ENCODE measurements around the gene ZNF280A.

Gene ZNF280A

DNA sequence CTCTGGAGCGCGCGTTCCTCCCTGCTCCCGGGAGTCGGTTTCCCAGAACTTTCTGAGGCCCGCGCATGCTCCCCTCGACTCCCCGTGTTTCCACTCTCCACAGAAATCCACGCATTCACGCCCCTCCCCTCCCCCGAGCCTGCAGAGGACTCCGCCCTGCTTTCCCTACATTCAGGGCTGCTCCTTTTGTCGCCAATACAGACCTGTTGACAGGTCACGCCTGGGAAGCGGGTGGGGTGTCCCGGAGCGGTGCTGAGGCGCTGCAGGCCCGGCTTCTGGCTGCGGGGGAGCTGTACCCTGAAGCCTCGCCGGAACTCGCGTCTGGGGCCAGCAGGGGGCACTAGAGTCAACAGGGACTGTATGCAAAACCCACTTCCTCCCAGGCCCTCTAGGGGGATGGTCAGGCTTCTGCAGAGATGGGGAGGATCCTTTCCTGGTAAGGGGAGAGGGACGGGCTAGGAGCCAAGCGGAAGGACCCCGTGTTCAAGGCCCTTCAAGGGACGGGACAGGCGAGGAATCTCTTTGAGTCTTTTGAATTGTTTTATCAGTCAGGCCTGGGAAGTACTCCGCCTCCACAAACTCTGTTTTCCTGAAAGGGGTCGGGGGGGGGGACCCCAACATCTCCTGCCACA is 39.0 kb upstream of the ZNF280A start, which contains the start of gene PRAME:
TSS of gene PRAME (minus strand) at position 294 of the 632 bp plus-strand sequence. CDS start 2,433 bp downstream, outside the sequence.
- Histone ChIP-seq H3K27me3 (ENCODE audit: insufficient read depth, poor library complexity, severe bottlenecking) (no peaks in the 10 kb centered on the region), H3K4me3 (replicated peaks; ENCODE audit: insufficient read depth, low read length) (peak within 1 kb of the TSS; percentile 53), H3K27ac (replicated peaks) (peak within 1 kb of the TSS; percentile 92)
- DNase-seq (ENCODE audit: low read depth in 1 of 2, low spot score in 1 of 2) = peak; percentile 88 to 97
- 0 out of 2 replicates have a peak, but pooled peaks have one; percentile 51 for TF ChIP-seq GABPA (IDR thresholded peaks at IDR 0.05; ENCODE audit: low read depth)
- TF ChIP-seq, protein P1, sequence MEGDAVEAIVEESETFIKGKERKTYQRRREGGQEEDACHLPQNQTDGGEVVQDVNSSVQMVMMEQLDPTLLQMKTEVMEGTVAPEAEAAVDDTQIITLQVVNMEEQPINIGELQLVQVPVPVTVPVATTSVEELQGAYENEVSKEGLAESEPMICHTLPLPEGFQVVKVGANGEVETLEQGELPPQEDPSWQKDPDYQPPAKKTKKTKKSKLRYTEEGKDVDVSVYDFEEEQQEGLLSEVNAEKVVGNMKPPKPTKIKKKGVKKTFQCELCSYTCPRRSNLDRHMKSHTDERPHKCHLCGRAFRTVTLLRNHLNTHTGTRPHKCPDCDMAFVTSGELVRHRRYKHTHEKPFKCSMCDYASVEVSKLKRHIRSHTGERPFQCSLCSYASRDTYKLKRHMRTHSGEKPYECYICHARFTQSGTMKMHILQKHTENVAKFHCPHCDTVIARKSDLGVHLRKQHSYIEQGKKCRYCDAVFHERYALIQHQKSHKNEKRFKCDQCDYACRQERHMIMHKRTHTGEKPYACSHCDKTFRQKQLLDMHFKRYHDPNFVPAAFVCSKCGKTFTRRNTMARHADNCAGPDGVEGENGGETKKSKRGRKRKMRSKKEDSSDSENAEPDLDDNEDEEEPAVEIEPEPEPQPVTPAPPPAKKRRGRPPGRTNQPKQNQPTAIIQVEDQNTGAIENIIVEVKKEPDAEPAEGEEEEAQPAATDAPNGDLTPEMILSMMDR (IDR thresholded peaks at IDR 0.05; ENCODE audit: insufficient read depth, low read length) = peak; percentile 97
- TF ChIP-seq SPI1 (IDR thresholded peaks at IDR 0.05; ENCODE audit: borderline replicate concordance, low read depth) = peak; percentile 95
- TF ChIP-seq POLR2AphosphoS5 (IDR thresholded peaks at IDR 0.05; ENCODE audit: low read depth) = peak; percentile 63
- TF ChIP-seq, protein P2, sequence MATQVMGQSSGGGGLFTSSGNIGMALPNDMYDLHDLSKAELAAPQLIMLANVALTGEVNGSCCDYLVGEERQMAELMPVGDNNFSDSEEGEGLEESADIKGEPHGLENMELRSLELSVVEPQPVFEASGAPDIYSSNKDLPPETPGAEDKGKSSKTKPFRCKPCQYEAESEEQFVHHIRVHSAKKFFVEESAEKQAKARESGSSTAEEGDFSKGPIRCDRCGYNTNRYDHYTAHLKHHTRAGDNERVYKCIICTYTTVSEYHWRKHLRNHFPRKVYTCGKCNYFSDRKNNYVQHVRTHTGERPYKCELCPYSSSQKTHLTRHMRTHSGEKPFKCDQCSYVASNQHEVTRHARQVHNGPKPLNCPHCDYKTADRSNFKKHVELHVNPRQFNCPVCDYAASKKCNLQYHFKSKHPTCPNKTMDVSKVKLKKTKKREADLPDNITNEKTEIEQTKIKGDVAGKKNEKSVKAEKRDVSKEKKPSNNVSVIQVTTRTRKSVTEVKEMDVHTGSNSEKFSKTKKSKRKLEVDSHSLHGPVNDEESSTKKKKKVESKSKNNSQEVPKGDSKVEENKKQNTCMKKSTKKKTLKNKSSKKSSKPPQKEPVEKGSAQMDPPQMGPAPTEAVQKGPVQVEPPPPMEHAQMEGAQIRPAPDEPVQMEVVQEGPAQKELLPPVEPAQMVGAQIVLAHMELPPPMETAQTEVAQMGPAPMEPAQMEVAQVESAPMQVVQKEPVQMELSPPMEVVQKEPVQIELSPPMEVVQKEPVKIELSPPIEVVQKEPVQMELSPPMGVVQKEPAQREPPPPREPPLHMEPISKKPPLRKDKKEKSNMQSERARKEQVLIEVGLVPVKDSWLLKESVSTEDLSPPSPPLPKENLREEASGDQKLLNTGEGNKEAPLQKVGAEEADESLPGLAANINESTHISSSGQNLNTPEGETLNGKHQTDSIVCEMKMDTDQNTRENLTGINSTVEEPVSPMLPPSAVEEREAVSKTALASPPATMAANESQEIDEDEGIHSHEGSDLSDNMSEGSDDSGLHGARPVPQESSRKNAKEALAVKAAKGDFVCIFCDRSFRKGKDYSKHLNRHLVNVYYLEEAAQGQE (IDR thresholded peaks at IDR 0.05; ENCODE audit: insufficient replicate concordance, low read depth) = no peak

DNA sequence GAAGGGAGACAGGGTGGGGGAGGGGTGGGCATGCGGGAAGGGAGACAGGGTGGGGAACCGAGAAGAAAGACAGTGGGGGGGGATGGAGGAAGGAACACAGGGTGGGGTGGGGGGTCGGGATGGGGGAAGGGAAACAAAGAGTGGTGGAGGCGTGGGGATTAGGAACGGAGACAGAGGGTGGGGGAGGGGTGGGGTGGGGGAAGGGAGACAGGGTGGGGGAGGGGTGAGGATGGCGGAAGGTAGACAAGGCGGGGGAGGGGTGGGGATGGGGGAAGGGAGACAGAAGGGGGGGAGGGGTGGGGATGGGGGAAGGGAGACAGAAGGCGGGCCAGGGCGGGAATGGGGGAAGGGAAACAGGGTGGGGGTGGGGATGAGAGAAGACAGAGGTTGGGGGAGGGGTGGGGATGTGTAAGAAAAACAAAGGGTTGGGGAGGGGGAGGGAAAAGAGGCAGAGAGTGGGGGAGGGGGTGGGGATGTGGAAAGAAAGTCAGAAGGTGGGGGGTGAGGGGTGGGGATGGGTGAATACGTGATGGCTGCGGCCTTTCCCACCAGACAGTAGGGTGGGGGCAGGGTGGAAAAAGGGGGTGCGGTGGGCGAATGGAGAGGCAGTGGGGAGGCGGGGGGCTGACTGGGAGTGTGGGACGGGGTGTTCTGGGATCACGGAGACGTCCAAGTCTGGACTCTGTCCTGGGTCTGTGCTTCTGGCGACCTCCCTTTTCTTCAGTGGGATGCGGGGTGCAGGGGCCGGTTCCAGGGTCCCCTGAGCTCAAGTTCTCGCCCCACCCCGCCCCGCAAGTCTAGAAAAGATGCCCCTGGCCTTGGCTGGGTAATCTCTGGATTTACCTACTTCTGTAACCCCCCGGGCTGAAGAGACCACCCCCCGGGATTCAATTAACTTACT is 38.3 kb upstream of the ZNF280A start:
- peak in 1 of 2 experiments; percentile 14 for DNase-seq (ENCODE audit: low read depth in 1 of 2, low spot score in 1 of 2)
- Histone ChIP-seq H3K27me3 (ENCODE audit: insufficient read depth, poor library complexity, severe bottlenecking) (no peaks in the 10 kb centered on the region), H3K4me3 (replicated peaks; ENCODE audit: insufficient read depth, low read length) (peak overlapping the region; percentile 53), H3K27ac (replicated peaks) (peak overlapping the region; percentile 92)
- TF ChIP-seq POLR2AphosphoS5 (IDR thresholded peaks at IDR 0.05; ENCODE audit: low read depth) (no peak), GABPA (IDR thresholded peaks at IDR 0.05; ENCODE audit: low read depth) (no peak), SPI1 (IDR thresholded peaks at IDR 0.05; ENCODE audit: borderline replicate concordance, low read depth) (no peak)
- TF ChIP-seq, protein P2 (IDR thresholded peaks at IDR 0.05; ENCODE audit: insufficient replicate concordance, low read depth) = no peak
- TF ChIP-seq, protein P1 (IDR thresholded peaks at IDR 0.05; ENCODE audit: insufficient read depth, low read length) = no peak

DNA sequence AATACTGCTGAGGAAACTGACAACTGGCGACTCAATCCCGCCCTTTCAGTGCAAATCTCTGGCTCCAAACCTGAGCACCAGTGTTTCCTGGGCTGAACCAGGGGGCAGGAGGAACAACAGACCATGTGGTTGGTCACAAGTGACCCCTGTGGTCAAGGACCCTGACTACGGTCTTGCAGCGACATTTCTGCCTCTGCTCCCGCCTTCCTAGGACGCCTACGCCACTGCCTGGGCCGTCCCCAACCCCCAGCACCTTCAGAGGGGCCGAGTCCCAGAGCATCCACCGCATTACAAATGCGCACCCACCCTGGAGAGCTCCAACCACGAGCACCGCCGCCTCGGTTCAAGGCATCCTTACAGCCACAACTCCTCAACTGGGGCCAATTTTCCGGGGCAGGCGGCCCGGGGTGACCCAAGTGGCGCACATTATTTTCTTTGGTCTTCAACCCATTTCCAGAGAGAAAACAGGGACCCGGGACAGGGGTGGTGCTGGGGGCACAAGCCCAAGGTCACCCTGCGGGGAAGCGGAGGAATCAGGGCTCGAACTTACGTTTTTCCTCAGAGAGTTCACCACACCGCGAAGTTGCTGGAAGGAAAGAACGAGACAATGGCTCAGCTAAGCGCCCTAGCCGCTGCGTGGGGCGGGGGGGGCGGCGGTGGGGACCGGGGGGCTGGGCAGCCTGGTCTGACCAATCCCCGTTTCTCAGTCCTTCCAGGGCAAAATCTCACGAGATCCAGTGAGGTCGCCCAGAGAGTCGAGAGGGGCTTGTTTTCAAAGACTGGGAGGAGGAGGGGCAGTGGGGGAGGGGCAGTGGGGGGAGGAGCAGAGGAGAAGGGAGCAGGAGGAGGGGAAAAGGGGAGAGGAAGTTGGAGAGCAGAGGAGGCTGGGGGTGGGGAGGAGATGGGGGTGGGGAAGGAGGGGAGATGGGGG is 37.2 kb upstream of the ZNF280A start:
- TF ChIP-seq, protein P1 (IDR thresholded peaks at IDR 0.05; ENCODE audit: insufficient read depth, low read length) = no peak
- TF ChIP-seq SPI1 (IDR thresholded peaks at IDR 0.05; ENCODE audit: borderline replicate concordance, low read depth) (no peak), POLR2AphosphoS5 (IDR thresholded peaks at IDR 0.05; ENCODE audit: low read depth) (no peak), GABPA (IDR thresholded peaks at IDR 0.05; ENCODE audit: low read depth) (no peak)
- TF ChIP-seq, protein P2 (IDR thresholded peaks at IDR 0.05; ENCODE audit: insufficient replicate concordance, low read depth) = peak; percentile 63
- H3K4me3 ChIP-seq (replicated peaks; ENCODE audit: insufficient read depth, low read length) = peak overlapping the region; percentile 57
- H3K27me3 ChIP-seq (ENCODE audit: insufficient read depth, poor library complexity, severe bottlenecking) = no peaks in the 10 kb centered on the region

More for the DNA sequence above, 37.2 kb upstream of the ZNF280A start:
- DNase-seq (ENCODE audit: low read depth in 1 of 2, low spot score in 1 of 2) = peak in 1 of 2 experiments; percentile 87
- H3K27ac ChIP-seq (replicated peaks) = peak overlapping the region; percentile 93

Measured in HL-60 (cell line).